ENCODE measurements around the gene SMARCB1.

GRCh38 chr22:23836281-23836680 lies 49.5 kb downstream of the SMARCB1 start:
- TF ChIP-seq CTCF (conservative IDR thresholded peaks at IDR 0.05 in 1 of 2, IDR thresholded peaks at IDR 0.05 in 1 of 2; ENCODE audit: low read depth in 1 of 2, low read length in 2 of 2) = no peak
- TF ChIP-seq EZH2 (IDR thresholded peaks at IDR 0.05; ENCODE audit: low read length, missing control alignments) = no peak

Measured in fibroblast of lung (primary cell).